HG03354 (cell line): ENCODE data around the gene KCNJ5.

Source experiments
- ATAC-seq: cut with Tn5 transposase; IDR thresholded peaks from one replicate; pipeline ENCODE4 v1.9.1; 2021; ENCODE audit warnings: mild to moderate bottlenecking; ENCODE audit not compliant: unreplicated experiment, poor library complexity, severe bottlenecking

The KCNJ5 gene

DNA sequence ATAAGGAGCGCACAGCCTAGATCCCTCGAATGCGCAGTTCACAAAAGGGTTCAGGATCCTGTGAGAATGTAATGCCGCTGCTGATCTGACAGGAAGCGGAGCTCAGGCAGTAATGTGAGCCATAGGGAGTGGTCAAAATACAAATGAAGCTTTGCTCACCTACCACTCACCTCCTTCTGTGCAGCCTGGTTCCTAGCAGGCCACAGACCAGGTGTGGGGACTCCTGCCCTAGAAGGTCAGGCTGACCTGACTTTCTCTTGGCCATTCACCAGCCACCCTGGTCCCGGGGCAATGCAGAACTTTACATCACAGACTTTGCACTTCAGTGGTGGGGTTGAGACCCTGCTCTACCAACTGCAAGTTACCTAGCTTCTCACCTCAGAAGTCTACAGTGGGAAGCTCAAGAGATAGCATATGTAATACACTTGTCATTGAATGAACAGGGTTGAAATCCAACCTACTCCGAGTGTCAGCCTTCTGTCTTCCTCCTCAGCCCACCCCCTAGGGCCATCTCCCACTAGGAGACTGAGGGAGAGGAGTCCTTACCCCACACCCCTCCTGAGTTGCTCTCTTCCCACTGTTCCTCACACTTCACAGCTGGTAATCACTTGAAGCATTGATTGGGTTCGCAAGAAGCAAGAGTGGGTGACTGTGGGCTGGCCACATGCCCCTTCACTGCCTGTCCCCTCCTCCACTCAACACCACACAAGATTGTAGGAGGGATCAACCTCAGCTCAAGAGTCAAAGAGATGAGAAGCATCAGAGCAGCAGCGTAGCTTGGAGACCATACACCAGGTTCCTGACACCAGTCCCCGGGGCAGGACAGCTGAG lies 22.1 kb upstream of the KCNJ5 start:
- no peak for ATAC-seq

DNA sequence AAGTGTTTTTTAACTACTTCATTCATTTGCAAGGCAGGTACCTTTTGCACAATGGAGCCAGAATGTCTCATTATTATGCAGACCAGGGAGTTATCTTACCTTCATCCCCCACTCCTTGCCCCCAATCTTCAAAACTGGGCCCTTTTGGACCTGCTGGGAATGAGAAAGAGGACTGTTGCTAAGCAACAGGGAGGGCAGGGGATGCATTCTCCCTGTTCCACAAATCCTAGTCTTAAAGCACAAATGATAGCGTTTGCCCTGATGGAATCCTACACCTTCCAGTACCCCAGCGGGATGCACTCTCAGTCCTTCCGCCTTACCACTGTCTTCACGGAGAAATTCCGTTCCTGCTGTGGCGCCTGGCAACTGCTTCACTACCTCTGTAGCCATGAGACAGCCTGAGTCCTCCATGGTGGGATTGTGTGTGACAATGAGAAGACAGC lies 20.0 kb upstream of the KCNJ5 start:
- ATAC-seq: no peak

DNA sequence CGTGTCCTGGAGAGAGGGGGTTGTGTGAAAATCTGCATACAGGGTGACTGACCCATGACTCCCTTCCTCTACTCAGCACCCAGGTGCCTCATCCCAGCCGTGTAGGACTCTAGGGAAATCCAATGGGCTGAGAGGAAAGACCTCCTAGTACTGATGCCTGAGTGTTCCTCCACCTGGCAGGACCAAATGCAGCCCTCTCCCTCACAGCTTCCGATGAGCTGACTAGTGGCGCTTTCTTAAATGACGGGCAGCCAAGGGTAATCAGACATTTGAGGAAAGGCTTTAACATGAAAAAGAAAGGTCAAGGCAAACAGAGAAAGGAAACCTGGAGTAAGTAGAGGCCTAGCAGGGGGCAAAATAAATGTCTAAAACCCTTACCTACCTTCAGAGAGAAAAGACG lies 19.1 kb upstream of the KCNJ5 start:
- ATAC-seq: no peak

DNA sequence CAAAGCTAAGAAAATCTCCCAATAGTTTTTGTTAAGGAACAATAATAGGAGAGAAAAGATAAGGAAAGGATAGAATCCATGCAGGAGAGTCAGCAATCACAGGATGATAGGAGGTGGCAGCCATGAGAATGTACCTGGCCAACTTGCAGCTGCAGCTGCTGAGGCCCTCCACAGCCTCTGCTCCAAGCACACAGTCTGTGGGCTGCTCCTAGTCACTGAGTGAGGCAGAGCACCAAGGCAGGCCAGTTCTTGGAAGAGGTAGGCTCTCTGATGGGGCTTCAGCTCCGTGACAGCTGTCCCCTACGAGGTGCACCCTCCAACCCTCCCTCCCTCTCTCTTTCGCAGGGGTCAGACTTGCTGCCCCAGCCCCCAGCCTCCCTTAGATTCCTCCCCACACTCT lies 18.6 kb upstream of the KCNJ5 start:
- no peak for ATAC-seq

DNA sequence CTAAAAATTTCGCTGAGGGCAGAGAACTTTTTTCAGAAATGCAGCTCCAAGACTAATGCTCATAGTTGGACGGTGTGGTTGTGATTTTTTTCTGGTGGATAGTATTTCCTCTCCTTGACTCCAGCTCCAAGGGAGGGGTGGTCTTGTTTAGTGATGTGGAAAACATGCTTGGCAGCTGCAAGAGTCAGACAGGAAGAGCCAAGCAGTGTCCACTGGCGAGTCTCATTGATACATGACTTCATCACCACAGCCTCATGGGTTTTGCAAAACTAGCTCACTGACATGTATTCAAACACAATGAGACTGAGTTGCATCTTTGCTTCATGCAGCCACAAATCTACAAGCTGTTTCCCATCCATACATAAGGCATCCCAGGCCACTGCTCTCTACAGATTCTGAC lies 16.7 kb upstream of the KCNJ5 start:
- ATAC-seq: no peak

DNA sequence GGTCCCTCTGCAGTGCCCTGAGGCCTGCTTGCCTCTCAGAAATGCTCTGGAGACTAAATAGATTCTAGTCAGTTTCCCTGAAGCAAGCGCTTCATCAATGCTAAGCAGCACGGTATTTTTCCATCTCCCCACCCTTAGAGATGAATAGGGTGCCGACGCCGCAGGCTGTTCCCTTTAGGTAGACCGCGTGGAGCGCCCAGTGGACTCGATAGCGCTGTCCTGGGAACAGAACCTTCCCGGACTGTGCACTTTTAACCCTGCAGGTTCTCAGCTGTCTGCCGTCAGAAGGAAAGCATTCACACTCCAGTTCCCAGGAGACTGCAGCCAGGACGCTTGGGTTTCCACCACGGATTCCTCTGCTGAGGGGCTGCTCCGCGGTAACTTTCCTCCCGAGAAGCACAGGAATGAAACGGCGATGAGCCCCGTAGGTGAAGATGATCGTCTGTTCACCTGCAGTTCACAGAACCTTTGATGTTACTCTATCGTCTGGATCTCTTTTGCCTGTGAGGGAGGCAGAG lies 15.0 kb upstream of the KCNJ5 start:
- ATAC-seq: no peak

DNA sequence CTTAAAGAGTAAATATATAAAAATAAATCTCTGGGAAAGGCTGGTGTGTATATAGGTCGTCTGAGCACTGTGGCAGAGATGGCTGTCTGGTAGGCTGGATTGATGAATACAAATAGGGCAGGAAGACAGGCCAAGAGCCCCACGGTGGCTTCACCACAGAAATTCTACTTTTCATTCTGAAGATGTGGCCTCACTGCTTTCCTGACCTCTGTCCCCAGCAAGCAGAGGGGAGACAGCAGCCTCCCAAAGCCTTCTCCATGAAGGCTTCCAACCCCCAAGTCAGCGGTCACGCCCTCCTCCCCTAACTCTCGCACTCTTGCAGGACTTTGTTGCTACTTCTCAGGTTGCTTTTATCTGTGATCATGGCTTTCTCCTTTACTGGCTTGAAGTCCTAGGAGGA lies 13.4 kb upstream of the KCNJ5 start:
- no peak for ATAC-seq

DNA sequence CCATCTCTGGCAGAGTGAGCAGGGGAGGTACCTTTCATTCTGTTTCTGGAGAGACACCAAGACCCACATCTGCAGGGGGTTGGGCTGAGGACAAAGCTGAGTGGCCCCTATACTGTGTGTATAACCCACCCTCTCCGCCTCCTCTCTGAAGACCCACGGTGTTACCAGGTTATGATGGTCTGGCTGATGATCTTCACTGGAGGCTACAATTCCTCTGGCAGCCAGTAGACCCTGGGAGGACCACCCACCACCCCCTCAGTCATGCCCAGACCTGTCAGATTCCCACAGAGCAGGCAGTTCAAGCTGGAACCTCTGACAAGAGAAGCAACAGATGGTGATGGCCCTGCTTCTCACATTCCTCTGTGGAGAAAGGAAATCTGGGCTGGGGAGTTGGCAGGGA lies 12.7 kb upstream of the KCNJ5 start:
- no peak for ATAC-seq

DNA sequence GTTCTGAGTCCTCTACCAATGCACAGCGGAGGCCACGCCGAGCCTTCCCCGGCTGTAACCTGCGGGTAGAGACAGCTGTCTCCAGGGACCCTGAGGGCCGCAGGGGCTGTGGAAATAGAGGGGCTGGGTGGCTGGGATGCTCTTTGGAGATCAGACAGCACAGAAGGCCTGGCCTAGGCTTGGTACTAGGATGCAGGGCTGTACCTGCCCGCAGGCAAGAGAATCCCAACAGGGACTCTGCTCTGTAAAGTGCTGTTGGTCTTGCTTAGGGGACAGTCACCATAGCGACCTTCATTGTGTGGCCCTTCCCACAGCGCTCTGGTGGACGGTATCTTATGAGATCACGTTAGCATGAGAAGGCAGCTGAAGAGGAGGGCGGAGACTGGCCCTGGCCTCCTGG lies 11.3 kb upstream of the KCNJ5 start:
- no peak for ATAC-seq

DNA sequence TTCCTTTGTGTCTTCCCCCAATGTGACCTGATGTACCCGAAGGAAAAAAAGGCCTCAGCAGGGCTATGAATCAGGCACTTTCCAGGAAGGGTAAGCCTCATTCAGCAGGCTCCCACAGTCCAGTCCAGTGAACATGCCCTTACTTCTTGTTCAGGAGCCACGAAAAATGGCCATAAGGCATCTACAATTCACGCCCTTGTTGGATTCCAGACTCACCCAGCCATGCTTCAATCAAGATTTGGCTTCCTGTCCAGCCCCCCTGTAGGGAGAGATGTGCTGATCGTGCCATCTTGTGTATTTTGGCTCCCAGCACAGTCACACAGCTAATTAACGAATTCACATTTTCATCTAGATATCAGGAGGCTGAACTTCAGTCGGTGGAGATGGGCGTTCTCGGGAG lies 9.9 kb upstream of the KCNJ5 start:
- no peak for ATAC-seq

DNA sequence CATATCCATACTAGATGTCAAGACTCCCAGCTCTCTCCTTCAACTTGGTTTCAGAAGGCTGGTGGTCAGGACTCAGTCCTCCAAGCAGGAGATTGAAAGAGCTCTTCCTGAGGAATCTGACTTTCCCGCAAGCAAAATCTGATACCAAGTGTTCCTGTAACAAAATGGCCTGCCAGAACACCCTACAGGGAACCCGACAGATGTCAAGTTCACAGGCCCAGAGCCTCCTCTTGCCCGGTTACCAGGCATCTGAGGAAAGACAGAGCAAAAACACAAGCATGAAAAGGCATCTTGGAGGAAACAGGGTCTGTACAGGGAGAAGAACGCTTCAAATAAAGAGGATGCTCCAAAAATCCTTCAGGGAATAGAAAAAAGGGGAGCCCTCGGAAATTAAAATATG lies 8.7 kb upstream of the KCNJ5 start:
- no peak for ATAC-seq

DNA sequence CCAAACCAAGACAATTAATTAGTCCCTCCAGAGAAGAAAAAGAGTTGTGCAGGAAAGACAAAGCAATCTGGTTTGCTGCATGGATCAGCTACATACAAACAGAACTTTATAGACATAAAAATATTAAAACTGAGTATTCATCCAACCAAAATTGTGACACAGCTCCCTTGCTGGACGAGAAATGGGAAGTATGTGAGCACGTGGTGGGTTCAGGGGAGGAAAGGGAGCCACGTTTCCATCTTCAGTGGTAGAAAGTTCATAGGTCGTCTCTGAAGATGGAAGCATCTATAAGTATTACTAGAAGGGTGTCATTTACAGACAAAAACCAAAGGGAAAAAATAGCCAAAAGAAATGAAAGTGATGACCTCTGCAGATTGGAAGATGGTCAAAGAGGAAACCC lies 7.1 kb upstream of the KCNJ5 start:
- ATAC-seq: no peak

DNA sequence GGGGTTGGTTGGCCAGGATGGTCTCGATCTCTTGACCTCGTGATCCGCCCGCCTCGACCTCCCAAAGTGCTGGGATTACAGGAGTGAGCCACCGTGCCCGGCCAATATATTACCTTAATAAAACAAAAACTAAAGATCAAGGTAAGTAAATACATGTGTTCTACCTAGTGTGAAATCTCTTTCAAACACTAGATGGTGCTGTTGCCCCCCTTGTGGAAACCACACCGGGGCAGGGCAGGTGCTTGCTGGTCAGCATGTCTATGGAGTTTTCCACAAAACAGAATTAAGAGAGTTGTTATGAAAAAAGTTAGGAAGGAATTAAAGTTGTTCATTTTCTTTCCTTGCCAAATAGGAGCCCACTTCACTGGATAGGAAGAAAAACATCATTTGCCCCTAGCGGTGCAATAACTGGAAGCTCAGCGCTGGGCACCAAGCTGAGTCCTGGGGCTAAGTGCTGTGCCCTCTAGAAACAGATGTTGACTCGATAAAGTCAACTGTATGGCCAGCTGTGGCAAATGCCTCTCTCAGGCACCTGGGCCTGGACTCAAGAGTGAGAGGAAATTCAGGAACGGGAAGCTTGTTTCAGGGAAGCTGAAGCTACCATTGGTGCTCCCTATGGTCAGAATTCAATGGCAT lies 6.3 kb upstream of the KCNJ5 start:
- peak; percentile 90 for ATAC-seq

DNA sequence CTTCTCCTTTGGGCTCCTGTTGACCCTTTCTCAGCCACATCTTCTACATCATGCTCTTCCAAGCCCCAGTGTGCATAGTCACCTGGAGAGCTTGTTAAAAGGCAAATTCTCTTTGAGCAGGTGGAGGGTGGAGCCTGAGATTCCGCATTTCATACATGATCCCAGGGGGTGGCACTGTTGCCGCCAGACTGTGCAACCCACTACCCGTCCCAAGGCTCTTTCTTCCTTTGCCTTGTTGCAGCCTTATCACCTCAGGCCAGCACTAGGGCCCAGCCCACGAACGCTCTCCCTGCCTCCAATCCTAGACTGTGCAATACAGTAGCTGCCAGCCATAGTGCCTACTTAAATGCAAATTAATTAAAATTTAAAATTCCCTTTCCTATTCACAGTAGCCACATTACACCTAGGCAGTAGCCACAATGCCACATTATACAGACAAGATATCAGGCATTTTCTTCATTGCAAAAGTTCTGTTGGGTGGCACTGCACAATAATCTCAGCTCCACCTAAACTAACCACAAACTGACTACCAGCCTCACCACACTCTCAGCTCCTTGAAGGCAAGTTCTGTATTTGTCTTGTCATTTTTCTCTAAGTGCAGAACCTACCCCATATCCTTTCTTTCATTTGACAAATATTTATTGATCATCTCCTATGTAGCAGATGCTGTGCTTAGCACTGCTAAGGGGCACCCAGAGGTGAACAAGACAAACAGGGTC lies 4.6 kb upstream of the KCNJ5 start:
- ATAC-seq: peak; percentile 48

DNA sequence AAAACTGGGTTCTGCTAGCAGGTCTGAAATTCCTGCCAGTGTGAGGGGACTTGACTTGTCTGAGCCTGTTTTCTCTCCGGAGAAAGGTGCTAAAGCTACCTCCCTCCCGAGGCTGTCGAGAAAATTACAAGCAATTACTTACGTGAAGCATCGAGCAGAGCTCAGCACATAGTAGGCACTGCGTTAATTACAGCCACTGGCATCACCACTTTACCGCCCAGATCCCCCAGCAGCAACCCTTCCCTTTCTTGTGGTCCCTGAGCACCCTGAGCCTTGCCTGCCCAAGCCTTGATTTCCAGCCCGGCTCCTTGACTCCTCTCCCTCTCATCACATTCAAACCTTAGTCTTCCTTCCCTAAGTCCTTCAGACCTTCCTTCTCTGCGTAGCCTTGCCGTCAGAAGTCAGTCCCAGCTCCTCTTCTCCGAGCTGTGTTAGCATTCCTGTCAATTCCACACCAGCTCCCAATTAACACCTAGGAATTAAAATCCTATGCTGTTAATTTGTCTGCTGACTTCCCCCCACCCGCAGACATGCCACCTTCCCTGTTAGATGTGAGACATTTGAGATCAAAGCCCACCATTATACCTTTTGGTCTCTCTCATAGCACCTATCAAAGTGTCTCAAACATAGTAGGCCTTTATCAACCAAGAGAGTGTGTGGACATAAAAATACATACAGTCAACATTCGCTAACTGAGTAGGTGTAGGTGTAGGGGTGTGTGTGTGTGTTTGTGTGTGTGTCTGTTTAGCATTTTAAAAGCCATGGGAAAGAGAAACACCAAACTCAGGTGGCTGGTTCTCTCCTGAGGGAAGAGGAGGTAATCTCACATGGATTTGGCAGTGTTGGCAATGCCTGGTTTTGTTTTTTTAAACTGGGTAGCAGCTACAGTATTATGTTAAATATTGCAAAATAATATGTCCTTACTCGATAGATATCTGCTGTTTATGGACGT lies 2.8 kb upstream of the KCNJ5 start:
- no peak for ATAC-seq

DNA sequence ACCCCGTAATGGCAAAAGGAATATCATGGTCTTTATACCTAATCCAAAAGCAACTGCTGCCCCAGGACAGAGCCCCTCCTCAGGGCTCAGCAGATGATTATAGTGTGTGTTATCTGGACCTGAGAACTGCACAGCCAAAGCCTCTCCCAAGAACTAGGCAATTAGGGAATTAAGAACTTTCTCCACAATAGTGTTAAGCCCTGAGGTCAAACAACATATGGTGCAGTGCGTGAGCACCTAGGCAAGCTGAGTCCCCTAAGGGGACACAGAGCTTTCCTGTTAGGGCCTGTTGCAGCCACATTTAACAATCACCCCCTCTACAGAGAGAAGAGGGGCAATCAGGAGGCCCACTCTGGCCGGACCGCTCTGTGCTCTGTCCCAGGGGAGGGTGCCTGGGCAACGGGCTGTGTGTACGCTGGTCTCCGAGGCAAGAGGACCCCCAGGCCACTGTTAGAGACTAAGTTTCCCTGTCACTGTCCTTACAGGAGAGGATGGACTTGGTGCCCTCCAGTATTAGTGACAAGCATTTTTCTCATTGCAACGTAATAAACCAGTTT lies 1.4 kb upstream of the KCNJ5 start:
- ATAC-seq: no peak

DNA sequence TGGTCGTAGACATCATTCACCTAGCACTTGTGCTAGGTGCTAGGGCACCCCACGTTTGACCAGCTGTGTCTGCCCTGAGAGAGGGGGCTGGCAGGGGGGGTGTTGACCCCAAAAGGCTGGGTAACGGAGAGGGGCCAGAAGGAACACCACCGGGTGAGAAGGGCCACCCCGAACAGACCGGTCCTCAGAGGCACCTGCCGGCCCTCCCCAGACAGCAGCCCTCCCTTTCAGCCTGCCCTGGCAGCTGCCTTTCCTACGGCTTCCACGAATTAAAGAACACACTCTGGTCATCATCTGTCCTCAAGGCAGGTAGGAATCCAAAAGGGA lies 977 bp upstream of the KCNJ5 start:
- ATAC-seq: no peak

DNA sequence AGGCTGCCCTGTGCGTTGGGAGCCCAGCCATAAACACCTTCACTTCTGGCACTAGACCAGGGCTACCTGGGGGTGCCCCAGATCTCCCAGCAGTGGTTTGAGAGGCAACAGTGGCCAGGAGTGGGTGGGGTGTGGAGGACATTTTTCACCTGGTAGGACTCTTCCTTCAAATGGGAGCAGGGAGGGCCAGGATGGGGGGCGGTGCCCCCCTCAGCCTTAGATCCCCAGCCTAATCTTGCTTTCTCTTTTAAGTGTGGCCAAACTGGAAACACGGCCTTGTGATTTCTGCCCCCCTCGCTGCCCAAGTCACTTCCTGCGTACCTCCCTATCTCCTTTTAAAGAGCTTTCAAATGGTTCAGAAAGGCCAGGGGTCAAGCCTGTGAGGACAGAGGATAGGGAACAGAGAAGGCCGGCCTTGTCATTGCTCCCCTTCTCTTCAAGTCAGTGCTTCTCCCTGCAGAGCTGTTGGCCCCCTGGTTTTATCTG lies 800 bp downstream of the KCNJ5 start:
- ATAC-seq: no peak

DNA sequence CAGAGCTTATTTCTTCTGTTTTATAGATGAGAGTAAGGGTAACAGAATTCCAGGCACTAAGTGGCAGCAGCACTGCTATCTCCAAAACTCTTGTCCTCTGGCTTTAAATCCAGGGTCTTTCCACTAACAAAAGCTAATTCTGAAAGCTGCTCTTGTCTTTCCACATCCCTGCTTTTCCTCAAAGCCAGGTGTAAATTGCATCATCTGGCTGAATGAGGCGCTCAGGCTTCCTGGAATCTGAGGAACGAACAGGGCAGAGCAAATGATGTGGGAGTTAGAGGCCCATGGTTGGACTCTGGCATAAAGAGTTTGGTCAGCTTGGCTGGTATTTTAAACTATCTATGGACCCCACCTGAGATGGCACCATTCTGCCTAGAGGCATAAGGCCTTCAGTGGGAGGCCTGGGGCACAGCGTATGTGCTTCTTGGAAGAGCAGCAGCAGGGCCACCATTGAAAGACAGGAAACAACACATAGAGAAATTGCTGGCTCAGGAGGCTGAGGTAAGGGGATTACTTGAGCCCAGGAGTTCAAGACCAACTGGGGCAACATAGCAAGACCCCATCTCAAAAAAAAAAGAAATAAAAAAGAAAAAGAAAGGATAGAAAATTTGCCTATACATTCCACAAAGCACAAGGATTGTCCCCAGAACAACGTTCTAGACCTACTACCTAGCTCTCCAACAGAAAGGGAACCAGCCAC lies 1.9 kb downstream of the KCNJ5 start:
- ATAC-seq: no peak
